AG08396 (cell line): Measurements from ENCODE around the gene TSPAN10.

ENCODE experiments used
- DNase-seq: peaks from one replicate; pipeline ENCODE4 v3.0.0; 2012; ENCODE audit warnings: low spot score, mixed read lengths

Gene TSPAN10

DNA sequence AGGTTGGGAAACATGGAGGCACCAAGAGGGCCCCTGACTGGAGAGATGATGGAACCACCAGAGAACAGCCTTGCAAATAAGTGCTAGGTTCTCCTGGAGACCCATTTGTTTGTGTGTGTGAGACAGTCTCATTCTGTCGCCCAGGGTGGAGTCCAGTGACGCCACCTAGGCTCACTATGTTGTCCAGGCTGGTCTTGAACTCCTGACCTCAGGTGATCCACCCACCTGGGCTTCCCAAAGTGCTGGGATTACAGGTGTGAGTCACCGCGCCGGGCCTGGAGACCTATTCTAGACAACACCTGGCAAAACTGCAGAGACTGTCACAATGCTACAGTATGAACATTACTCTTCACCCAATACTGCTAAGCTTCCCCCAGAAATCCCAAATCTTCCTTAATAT is 1.6 kb upstream of the TSPAN10 start:
- DNase-seq: no peak

DNA sequence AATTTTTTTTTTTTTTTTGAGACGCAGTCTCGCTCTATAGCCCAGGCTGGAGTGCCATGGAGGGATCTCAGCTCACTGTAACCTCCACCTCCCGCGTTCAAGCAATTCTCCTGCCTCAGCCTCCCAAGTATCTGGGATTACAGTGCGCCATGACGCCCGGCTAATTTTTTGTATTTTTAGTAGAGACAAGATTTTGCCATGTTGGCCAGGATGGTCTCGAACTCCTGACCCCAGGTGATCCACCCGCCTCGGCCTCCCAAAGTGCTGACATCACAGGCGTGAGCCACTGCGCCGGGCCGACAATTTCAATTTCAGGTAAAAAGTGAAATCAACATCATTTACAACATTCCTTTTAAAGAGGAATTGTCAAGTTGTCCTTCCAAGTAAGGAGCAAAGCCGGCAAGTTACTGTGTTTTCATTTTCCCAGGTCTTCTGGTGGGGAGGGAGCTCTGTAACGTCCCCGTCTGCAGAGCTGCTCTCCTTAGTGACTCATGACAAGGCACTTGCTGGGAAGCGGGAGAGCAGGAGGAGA is 957 bp upstream of the TSPAN10 start:
- no peak for DNase-seq

DNA sequence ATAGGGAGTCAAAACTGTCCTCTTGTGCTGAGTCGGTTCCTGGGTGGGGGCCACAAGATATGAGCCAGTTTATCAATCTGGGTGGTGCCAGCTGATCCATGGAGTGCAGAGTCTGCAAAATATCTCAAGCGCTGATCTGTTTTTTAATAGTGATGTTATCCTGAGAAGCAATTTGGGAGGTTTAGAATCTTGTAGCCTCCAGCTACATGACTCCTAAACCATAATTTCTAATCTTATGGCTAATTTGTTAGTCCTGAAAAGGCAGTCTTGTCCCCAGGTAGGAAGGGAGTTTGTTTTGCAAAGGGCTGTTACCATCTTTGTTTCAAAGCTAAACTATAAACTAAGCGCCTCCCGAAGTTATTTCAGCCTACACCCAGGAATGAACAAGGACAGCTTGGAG is 1.7 kb downstream of the TSPAN10 start:
- no peak for DNase-seq

DNA sequence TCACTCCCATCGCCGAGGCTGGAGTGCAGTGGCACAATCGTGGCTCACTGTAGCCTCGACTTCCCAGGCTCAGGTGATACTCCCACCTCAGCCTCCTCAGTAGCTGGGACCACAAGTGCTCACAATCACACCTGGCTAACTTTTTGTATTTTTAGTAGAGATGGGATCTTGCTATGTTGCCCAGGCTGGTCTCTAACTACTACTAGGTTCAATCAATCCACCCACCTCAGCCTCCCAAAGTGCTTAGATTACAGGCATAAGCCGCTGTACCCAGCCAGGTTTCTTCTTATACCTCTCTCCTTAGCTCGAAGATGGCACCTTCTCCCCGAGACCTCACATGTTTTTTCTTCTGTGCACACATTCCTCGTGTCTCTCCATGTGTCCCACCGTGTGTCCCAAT is 3.0 kb downstream of the TSPAN10 start:
- DNase-seq: no peak

DNA sequence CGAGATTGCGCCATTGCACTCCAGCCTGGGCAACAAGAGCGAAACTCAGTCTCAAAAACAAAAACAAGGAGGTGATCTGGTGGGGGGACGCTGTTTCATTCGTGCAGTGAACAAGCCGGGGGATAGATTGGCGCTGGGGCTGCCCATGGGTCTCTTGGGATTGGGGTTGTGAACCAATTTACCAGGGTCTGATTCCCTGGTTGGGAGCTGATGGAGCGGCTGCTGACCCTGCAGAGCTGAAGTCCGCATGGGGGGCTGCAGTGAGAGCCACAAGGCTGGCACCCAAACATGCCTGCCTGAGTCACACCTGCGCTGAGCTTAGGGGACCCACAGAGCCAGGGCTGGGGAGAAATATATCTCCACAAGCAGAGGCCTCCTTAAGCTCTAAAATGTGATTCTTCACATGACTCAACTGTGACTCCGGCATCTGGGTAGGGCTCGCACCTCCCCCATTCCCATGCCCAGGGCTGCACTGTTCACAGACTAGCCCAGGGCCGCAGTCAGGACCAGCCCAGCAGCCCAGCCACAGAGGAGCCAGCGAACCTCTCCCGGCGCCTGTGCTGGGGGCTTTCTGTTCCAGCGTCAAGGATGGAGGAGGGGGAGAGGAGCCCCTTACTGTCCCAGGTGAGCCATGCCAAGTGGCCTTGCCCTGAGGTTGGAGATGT is 5.0 kb downstream of the TSPAN10 start:
- peak; percentile 93 for DNase-seq

DNA sequence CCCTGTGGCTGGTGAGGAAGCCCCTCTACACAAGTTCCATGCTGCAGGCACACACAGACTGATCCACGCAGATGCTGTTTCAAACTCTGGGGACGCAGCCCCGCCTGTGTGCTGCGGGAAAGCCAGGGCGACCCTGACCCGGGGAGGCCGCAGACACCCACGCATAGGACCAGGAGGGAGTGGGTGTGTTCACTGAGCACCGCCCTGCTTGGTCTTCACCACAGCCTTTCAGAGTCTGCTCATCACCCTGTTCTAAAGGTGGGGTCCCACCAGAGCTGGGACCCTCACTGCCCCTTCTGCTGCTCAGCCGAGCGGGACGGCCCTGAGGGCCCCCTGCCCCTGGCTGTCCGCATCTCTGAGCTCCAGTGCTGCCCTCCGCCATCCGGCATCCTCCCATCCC is 7.5 kb downstream of the TSPAN10 start:
- DNase-seq: no peak

DNA sequence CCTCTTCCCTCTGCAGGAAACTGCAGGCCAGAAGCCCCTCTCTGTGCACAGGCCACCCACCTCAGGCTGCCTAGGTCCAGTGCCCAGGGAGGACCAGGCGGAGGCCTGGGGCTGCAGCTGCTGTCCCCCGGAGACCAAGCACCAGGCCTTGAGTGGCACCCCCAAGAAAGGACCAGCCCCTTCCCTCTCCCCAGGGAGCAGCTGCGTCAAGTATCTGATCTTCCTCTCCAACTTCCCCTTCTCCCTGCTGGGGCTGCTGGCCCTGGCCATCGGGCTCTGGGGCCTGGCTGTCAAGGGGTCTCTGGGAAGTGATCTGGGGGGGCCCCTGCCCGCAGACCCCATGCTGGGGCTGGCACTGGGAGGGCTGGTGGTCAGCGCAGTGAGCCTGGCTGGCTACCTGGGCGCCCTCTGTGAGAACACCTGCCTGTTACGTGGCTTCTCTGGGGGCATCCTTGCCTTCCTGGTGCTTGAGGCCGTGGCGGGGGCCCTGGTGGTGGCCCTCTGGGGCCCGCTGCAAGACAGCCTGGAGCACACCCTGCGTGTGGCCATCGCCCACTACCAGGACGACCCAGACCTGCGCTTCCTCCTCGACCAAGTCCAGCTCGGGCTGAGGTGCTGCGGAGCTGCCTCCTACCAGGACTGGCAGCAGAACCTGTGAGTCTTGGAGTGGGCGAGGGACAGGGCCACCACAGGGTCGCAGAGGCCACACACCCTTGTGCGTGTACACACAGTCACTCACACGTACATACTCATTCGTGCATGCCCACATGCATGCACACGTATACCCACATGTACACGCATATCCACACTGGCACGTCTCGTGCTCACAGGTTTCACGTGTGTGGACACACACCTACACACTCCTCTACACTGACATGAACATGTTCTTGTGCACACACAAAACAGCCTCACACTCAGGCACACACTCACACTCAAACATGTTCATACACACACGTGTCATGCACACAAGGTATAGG is 8.3 kb downstream of the TSPAN10 start:
- DNase-seq: no peak

DNA sequence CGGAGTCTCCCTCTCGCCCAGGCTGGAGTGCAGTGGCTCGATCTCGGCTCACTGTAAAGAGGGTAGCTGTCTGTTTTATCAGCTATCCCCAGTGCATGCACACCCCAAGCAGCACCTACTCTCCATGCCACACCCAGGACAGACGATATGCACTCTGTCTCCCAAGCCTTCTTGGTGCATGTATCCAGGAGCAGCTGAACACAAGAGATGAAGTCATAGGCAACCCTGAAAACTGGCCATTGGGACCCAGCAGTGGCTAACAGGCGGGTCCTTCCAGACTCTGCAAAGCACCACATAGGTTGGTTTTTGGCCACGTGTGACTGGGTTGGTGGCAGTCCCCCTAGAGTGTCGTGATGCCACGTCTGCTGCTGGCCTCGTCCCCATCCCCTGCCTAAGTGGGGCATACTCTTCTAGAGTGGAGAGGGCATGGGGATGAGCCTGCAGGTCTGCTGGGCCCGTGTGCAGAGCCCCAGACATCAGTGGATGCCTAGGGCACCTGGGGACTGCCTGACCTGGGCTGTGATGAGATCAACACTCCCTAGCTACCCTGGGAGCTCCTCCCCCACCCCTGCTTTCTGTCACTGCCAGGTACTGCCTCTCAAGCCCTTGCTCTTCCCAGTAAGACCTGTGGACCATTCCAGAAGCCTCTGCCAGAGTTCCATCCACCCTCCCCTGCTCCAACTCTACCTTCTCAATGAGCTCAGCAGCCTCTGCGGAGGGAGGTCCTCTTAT is 10.0 kb downstream of the TSPAN10 start:
- DNase-seq: peak; percentile 23

DNA sequence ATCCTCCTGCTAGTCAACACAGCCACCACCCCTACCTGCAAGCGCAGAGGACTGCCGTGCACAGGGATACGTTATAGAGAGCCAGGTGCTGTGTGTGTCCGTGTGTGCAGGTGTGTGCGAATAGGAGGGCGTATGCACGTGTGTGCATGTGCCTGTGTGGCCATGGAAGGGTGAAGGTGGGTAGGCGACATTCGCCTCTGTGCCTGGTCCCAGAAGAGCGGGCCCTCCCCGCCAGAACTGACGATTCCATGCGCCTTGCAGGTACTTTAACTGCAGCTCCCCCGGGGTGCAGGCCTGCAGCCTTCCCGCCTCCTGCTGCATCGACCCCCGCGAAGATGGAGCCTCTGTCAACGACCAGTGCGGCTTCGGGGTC is 10.6 kb downstream of the TSPAN10 start:
- no peak for DNase-seq

DNA sequence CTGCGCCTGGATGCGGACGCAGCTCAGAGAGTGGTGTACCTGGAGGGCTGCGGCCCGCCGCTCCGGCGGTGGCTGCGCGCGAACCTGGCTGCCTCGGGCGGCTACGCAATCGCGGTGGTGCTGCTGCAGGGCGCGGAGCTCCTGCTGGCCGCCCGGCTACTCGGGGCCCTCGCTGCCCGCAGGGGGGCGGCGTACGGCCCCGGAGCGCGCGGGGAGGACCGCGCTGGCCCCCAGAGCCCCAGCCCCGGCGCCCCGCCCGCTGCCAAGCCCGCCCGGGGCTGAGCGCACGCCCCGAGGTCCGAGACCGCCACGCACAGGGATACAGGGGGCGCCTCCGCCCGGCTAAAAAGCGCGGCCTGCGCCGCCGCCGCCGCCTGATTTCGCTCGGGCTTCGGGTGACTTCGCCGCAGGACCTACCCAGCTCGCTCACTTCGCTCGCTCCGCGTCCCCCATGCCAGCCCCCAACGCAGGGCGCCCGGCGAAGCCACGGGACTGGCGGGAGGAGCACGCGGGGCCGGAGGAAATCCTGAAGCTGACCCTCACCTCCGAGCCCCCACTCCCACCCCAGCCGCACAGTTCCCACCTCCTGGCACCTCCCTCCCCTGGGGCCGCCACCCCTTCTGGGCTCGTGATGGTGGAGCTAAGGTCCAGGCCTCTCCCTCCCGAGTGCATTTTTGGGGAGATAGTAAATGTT is 11.2 kb downstream of the TSPAN10 start:
- peak; percentile 32 for DNase-seq

DNA sequence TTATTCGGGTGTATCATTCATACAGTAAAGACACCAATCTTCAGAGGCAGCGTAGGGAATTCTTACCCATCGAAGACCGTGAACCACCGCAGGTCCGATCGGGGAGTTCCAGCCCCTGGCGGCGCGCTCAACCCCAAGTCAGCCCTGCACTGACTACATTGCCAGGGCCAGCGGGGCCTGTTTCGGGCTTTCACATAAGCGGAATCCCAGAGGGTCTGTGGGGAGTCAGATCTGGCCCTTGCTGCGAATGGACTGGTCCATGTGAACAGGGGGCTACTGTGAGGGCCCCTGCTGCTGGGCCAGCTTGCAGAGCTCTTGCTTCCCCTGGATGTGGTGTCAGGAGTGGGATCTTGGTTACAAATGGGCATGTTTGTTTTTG is 11.7 kb downstream of the TSPAN10 start:
- DNase-seq: no peak

DNA sequence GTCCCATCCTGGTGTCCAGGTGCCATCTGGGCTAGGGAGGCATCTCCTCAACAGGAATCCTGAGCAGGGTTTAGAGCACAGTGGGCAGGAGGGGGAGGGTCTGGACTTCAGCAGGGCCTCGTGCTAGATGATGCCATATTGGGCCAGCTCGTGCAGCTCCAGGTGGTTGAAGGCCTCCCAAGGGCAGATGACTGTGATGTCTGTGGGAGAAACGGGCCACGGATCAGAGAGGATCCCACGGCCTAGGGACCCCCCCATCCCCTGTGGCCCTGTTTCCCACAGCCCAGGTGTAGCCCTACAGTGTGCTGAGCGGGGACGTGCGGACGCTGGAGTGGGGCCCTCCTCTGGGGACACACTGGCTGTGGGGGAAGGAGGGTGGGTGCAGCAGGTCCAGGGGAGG is 14.0 kb downstream of the TSPAN10 start:
- peak; percentile 8 for DNase-seq

DNA sequence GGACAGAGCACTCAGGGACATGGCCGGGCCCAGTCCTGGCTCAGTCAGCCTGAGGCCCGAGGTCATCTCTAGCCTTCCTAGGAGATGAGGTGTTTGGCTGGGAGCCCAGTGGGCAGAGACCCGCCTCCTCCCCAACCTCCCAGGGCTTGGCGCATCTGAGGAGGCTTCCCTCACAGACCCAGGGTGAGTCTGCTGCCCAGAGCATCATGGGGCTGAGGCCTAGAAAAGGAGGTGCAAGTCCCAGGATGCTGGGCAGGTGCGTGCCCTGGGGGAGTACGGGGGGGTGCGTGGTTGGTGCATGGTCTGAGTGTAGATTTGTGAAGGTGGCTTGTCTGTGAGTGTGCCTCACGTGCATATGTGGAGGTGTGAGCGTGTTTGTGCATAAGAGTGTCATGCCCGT is 14.7 kb downstream of the TSPAN10 start:
- peak; percentile 93 for DNase-seq

DNA sequence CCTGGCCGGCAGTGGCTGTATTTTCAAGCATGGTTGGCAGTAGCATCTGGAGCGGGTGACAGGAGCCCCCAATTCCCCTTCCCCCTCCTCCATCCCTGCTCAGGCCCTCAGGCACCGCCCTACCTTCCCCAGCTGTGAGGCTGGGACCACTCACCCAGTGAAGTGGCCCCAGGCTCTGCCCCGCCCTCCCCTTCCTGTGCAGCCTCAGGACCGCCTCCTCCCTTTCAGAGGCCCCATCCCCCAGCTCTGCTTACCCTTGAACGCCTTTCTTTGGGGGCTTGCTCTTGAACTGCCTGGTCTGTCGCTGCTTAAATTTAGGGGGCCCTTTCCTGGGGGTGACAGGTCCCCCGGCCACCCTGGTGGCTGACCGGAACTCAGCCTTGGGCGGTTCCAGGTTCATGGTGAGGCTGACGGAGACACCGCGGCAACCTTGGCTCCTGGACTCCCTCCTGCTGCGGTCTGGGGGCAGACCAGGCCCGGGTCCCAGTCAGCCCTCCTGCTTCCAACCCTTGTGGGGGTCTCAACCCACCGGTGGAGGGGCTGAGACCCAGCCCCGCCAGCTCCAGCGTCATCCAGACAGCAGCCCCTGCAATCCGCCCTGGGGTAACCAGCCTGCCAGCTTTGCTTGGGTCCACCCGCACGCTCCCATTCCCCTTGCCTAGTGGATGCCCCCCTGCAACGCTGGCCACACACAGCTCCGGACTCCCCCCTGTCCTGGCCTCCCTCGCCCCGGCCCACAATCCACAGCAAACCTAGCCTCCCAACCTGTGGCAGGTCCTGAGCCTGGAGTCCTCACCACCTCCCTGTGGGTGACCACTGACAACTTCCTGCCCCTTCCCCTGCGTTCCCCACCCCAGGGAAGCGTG is 16.1 kb downstream of the TSPAN10 start:
- DNase-seq: no peak

DNA sequence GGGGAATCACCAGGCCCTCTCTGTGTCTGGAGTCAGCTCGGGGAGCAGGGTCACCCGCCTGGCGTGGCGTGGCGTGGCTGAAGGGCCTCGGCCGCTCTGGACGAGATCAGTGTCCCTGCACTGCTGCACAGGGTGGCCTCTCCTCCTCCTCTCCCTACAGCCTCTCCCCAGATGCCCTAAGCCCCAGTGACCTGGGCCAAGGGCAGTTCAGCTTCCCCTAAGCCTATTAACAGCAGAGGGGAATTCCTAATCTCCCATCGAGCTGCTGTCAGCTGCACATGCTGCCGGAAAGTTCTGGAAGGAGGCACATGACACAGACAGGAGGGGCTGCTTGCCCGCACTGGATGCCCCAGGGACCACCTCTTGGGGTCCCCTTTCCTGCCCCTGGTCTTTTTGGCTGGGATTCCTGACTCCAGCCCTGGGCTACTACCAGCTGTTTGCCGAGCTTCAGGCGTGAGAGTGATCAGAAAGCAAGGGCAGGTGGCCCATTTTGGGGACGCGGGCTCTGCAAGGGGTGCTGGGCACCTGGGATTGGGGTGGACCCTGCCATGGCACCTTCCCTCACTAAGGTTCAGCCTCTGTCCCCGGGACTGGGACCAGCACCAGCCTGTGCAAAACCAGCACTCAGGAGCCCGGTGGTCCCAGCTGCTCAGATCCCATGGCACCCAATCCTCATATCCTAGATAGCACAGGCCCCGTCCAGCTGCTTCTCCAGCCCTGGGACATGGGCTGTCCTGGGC is 18.6 kb downstream of the TSPAN10 start:
- no peak for DNase-seq

DNA sequence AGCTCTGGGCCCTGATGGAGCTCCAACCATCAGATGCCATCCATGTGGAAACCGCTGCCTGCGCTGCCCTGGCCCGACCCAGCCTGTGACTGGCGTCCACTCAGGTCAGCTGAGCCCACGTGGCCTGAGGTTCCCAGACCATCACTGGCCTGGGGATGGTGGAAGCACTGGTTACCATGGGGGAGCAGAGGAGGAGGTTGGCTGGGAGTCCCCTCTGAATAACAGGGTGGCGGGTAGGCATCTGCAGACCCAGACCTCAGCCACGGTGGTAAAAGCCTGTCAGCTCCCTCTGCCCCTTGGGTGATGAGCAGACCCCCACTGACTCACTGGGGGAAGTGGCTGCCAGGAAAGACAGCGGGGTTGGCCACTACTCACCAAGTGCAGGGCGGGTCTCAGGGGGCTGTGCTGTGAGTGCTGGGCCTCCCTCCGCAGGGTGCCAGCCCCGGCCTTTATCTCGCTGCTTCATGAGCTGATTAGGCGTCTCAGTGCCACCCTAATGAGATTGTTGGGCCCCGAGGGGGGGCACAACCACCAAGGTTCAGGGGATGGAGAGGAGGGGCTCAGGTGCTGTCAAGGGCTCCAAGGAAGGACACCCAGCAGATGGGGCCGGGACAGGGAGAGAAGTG is 19.2 kb downstream of the TSPAN10 start, which contains the start of gene PDE6G:
PDE6G (minus strand) TSS at position 425 of the 626 bp plus-strand sequence. CDS start 3,237 bp downstream, outside the sequence.
- DNase-seq: no peak

DNA sequence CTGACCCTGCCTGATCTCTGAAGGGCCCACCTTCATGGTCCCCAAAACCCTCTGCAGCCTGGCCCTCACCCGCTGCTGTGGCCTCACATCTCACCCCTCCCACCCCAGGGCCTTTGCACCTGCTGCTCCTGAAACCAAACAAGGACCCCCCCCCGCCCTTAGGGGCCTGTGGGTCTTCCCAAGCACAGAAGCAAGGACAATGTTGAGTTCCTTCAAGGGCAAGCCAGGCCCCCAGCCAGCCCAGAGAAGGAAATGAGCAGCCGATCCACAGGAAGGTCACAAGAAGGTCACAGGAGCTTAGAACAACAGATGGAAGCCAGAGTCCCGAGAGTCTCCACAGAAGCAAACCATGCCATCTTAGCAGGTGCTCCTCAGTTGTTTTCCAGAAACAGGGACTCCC is 19.8 kb downstream of the TSPAN10 start:
- no peak for DNase-seq

DNA sequence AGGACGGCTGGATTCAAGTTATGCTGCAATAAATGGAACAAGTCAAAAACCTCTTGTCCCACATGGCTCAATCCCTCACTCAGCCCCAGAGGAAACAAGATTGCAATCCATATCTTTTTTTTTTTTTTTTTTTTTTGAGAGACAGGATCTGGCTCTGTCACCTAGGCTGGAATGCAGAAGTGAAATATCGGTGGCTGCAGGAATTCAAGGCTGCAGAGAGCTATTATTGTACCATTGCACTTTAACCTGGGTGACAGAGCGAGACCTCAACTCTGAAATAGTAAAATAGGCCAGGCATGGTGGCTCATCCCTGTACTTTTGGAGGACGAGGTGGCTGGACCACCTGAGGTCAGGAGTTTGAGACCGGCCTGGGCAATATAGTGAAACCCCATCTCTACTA is 22.0 kb downstream of the TSPAN10 start:
- no peak for DNase-seq

DNA sequence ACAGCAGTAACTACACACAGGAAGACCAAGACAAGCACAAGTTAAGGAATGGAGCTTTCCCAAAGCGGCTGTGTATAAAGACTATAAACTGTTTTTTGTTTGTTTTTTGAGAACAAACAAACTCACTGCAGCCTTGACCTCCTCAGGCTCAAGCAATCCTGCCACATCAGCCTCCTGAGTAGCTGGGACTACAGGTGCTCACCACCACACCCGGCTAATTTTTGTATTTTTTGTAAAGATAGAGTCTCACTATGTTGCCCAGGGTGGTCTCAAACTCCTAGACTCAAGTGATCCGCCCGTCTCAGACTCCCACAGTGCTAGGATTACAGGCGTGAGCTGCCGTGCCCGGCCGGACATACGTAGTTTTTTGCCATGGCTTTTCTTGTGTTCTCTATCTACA is 23.4 kb downstream of the TSPAN10 start:
- no peak for DNase-seq

DNA sequence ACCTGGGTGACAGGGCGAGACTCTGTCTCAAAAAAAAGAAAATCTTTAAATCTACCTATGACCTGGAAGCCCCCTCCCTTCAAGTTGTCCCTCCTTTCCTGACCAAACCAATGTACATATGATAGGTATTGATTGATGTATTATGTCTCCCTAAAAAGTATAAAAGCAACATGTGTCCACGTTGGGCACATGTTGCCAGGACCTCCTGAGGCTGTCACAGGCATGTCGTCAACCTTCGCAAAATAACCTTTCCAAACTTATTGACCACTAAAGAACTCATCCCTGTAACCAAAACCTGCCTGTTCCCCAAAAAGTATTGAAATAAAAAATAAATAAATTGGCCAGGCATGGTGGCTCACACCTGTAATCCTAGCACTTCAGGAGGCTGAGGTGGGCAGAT is 25.0 kb downstream of the TSPAN10 start:
- no peak for DNase-seq
